ENCODE measurements around the gene KLF3. TPM values are rescaled to one million over a fixed set of nuclear protein-coding genes. Genes with fewer than 3 reads are reported as not detected.

KLF3 gene
- total RNA-seq, 1 experiment from 2014 or later, result 16.8 TPM

GRCh38 chr4:38666766-38667084, 2.7 kb downstream of the KLF3 start (continued):
- TF ChIP-seq AFF4 (CRISPR knock-in tag; IDR thresholded peaks at IDR 0.05; ENCODE audit: borderline replicate concordance) (no peak), HMGXB4 (CRISPR knock-in tag; IDR thresholded peaks at IDR 0.05) (no peak), ZNF532 (CRISPR knock-in tag; IDR thresholded peaks at IDR 0.05; ENCODE audit: borderline replicate concordance) (no peak), OVOL2 (CRISPR knock-in tag; IDR thresholded peaks at IDR 0.05; ENCODE audit: borderline replicate concordance) (no peak), MLX (CRISPR knock-in tag; IDR thresholded peaks at IDR 0.05) (no peak), FOXP1 (CRISPR knock-in tag; IDR thresholded peaks at IDR 0.05; ENCODE audit: borderline replicate concordance) (no peak), USF2 (CRISPR knock-in tag; IDR thresholded peaks at IDR 0.05) (no peak), ATF3 (CRISPR knock-in tag; conservative IDR thresholded peaks at IDR 0.05) (no peak), CREB1 (CRISPR knock-in tag; IDR thresholded peaks at IDR 0.05) (no peak), ZNF671 (CRISPR knock-in tag; IDR thresholded peaks at IDR 0.05) (no peak)

GRCh38 chr4:38667085-38667893, 3.3 kb downstream of the KLF3 start:
- CTCF ChIA-PET, result interaction anchor here (1.0 to 4.8 kb wide), 7 partner anchors 8 to 598 kb away, joined by 4 to 27 read pairs (median 7); no protein-coding TSS in a partner anchor
- peak overlapping the region; percentile 89 for H3K4me3 Mint-ChIP-seq
- peaks cover 14% of the 10 kb centered on the region for H3K27me3 Mint-ChIP-seq (ENCODE audit: low read depth)
- ATAC-seq (peak; percentile 71), DNase-seq (ENCODE audit: low spot score) (peak; percentile 65)
- no peaks in the 10 kb centered on the region for H3K9me3 Mint-ChIP-seq
- H3K27ac Mint-ChIP-seq, result peak overlapping the region; percentile 99
- POLR2A ChIA-PET, result interaction anchor here (0.6 to 1.6 kb wide), 8 partner anchors 155 to 598 kb away, joined by 3 to 6 read pairs (median 4); no protein-coding TSS in a partner anchor
- peaks cover 73% of the 10 kb centered on the region for H3K4me1 Mint-ChIP-seq
- no peaks in the 10 kb centered on the region for H3K36me3 Mint-ChIP-seq
- no peak for TF ChIP-seq JUN (CRISPR knock-in tag; IDR thresholded peaks at IDR 0.05)
- TF ChIP-seq ZBTB21 (CRISPR knock-in tag; IDR thresholded peaks at IDR 0.05; ENCODE audit: borderline replicate concordance), result peak; percentile 88
- TF ChIP-seq HMGXB4 (CRISPR knock-in tag; IDR thresholded peaks at IDR 0.05), result no peak
- TF ChIP-seq E2F1 (CRISPR knock-in tag; IDR thresholded peaks at IDR 0.05), result no peak
- TF ChIP-seq ZNF425 (CRISPR knock-in tag; conservative IDR thresholded peaks at IDR 0.05), result 0 out of 2 replicates have a peak, but pooled peaks have one; percentile 47
- TF ChIP-seq FOXK1 (CRISPR knock-in tag; IDR thresholded peaks at IDR 0.05), result peak; percentile 62; the same call in 1 of the 2 replicates
- no peak for TF ChIP-seq TEAD4 (CRISPR knock-in tag; IDR thresholded peaks at IDR 0.05)

Data from WTC11 (cell line).